Measurements from ENCODE around the gene OBSCN. TPM values are rescaled to one million over a fixed set of nuclear protein-coding genes. Genes with fewer than 3 reads are reported as not detected.

The OBSCN gene
- total RNA-seq, 2 donors from 2014 or later, result 14.5 to 34.9 TPM

DNA sequence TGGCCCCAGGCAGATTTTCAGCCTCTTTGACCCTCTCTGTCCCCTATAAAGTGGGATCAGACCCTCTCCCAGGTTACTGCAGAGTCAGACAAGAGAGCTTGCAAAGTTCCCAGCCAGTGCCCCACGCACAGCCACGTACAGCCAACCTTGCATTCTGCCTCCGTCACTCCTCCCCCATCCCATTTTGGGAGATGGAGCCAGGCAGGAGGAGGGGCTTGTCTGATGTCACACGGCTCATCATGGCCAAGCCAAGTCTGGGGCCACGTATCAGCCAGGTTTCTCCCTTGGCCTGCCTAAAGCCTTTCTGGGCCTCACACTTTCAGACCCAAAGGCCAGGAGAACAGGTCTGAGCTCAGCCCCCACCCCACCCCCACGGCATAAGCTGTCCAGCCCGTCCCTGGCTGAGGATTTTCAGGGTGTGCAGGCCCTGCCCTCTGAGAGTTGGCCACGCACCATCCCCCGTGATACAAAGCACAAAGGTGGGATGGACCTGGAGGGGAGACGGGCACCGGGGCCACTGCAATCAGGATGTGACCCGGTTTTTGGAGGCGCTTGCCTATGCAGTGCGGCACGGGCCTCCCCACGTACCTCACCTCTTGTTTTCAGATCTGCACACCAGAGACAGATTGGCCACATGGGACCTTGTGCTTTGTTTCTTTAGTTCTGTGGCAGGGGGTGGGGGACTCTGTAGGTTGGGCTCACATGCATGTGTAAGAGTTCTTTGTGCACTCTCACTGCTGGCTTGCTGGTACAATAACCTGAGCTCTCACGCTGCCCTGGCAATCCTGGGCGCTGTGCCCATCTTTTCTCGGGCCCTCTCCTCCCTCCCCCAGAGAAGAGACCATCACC is 151.1 kb downstream of the OBSCN start:
- Histone ChIP-seq H3K27me3 (no peaks in the 10 kb centered on the region), H3K4me3 (no peak overlapping the region), H3K4me1 (peaks cover 18% of the 10 kb centered on the region), H3K27ac (no peak overlapping the region), H3K36me3 (replicated peaks in 1 of 2; ENCODE audit: insufficient read depth in 1 of 2, low read depth in 2 of 2) (no peaks in the 10 kb centered on the region), H3K9me3 (no peaks in the 10 kb centered on the region)
- no peak for TF ChIP-seq POLR2A (IDR thresholded peaks at IDR 0.05)
- TF ChIP-seq, protein P1, sequence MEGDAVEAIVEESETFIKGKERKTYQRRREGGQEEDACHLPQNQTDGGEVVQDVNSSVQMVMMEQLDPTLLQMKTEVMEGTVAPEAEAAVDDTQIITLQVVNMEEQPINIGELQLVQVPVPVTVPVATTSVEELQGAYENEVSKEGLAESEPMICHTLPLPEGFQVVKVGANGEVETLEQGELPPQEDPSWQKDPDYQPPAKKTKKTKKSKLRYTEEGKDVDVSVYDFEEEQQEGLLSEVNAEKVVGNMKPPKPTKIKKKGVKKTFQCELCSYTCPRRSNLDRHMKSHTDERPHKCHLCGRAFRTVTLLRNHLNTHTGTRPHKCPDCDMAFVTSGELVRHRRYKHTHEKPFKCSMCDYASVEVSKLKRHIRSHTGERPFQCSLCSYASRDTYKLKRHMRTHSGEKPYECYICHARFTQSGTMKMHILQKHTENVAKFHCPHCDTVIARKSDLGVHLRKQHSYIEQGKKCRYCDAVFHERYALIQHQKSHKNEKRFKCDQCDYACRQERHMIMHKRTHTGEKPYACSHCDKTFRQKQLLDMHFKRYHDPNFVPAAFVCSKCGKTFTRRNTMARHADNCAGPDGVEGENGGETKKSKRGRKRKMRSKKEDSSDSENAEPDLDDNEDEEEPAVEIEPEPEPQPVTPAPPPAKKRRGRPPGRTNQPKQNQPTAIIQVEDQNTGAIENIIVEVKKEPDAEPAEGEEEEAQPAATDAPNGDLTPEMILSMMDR (IDR thresholded peaks at IDR 0.05), result no peak
- DNase-seq (no peak), ATAC-seq (no peak)
- WGBS, 2 donors, result 90 to 95% methylated on average over 7 to 19 of the region's 19 CpGs
- intact Hi-C loops (cut with DNase I), result no loop called here

DNA sequence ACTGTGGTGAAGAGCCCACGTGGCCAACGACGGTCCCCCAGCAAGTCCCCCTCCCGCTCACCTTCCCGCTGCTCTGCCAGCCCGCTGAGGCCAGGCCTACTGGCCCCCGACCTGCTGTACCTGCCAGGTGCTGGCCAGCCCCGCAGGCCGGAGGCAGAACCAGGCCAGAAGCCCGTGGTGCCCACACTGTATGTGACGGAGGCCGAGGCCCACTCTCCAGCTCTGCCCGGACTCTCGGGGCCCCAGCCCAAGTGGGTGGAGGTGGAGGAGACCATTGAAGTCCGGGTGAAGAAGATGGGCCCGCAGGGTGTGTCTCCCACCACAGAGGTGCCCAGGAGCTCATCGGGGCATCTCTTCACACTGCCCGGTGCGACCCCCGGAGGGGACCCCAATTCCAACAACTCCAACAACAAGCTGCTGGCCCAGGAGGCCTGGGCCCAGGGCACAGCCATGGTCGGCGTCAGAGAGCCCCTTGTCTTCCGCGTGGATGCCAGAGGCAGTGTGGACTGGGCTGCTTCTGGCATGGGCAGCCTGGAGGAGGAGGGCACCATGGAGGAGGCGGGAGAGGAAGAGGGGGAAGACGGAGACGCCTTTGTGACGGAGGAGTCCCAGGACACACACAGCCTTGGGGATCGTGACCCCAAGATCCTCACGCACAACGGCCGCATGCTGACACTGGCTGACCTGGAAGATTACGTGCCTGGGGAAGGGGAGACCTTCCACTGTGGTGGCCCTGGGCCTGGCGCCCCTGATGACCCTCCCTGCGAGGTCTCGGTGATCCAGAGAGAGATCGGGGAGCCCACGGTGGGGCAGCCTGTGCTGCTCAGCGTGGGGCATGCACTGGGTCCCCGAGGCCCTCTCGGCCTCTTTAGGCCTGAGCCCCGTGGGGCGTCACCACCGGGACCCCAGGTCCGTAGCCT is 152.0 kb downstream of the OBSCN start:
- peak overlapping the region in 3 of 4 donors; percentile 62 to 71 (median 62) for H3K27ac ChIP-seq
- intact Hi-C loops (cut with DNase I), result no loop called here
- ATAC-seq, result no peak
- WGBS, 2 donors, result 89% methylated on average over 39 to 41 of the region's 45 CpGs
- no peaks in the 10 kb centered on the region for H3K36me3 ChIP-seq (replicated peaks in 1 of 2; ENCODE audit: insufficient read depth in 1 of 2, low read depth in 2 of 2)
- peaks cover 18% of the 10 kb centered on the region for H3K4me1 ChIP-seq
- H3K9me3 ChIP-seq, result no peaks in the 10 kb centered on the region
- no peak overlapping the region for H3K4me3 ChIP-seq
- DNase-seq, result no peak
- TF ChIP-seq, protein P1 (IDR thresholded peaks at IDR 0.05), result no peak
- no peak for TF ChIP-seq POLR2A (IDR thresholded peaks at IDR 0.05)
- H3K27me3 ChIP-seq, result no peaks in the 10 kb centered on the region

DNA sequence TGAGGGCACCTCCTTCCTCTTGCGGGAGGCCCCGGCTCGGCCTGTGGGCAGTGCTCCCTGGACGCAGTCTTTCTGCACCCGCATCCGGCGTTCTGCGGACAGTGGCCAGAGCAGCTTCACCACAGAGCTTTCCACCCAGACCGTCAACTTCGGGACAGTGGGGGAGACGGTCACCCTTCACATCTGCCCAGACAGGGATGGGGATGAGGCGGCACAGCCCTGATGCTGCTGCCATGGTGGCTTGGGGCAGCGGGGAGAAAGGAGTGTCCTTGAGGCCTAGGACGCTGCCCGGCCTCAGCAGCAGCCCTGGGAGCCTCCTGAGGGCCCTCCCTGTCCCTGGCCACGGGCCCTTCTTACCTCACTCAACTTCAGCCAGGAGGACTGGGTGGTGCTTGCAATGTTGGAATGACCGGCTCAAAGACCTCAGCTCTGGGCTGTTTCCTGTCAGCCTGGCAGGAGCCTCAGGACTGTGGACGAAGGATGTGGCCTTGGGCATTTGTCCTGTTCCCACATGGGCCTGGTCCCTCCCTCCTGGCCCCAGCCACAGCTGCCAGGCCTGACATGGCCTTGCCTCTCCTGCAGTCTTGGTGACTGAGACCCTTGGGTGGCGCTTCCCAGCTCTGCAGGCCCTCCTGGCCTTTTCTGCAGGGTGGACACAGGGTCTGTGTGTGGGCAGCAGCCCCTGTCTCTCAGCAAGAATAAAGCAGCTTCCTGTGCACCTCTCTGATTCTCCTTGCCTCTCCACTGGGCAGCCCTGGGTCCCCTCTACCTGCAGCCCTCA is 152.9 kb downstream of the OBSCN start:
- intact Hi-C loops (cut with DNase I), result no loop called here
- ATAC-seq (peak; percentile 94), DNase-seq (peak; percentile 78 to 91 (median 90))
- Histone ChIP-seq H3K36me3 (replicated peaks in 1 of 2; ENCODE audit: insufficient read depth in 1 of 2, low read depth in 2 of 2) (no peaks in the 10 kb centered on the region), H3K9me3 (no peaks in the 10 kb centered on the region), H3K4me3 (no peak overlapping the region), H3K4me1 (peaks cover 18% of the 10 kb centered on the region), H3K27ac (peak overlapping the region; percentile 45 to 71 (median 62)), H3K27me3 (no peaks in the 10 kb centered on the region)
- WGBS, 2 donors, result 63% methylated on average over 19 of the region's 19 CpGs; no CpG with 5 or more reads in 1 of the 2 donors
- peak in 2 of 3 donors; percentile 27 to 28 for TF ChIP-seq POLR2A (IDR thresholded peaks at IDR 0.05)
- TF ChIP-seq, protein P1 (IDR thresholded peaks at IDR 0.05), result peak in 1 of 7 experiments; percentile 5

DNA sequence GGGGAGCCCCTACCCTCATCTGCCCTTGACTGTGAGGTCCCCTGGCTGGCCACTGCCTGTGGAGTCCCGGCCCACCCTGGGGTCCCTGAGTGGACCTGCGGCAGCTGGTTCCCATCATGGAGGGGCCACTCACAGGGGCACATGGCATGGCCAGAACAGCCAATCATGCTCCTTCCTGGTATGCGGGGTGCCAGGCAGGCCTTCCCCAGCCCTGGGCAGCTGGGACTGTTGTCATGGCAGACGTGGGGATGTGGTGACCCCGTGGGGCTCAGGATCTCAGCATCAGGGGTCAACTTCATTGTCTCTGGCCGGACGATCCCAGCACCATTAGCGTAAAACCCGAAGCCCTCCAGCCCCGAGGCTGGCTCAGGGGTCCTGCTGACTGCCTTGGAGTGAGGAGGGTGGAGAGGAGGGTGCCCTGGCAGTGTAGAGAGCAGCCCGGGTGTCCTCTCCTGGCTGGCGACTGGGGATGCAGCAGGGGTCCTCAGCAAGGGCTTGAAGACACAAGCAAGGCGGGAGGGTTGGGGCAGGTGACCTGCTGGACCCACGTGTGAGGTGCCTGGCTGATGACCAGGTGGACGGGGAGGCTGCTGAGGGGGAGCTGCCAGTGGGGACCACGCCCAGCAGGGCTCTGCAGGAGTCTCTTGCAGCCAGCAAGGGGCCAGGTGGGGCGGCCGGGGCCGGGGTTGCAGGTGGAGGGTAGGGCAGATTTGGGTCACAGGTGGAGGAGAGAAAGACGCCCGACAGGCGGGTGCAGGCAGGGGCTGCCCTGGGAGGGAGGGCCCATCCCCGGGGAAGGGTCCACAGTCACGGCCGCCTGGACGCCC is 153.7 kb downstream of the OBSCN start:
- Histone ChIP-seq H3K27me3 (no peaks in the 10 kb centered on the region), H3K27ac (peak overlapping the region; percentile 45 to 71 (median 62)), H3K4me1 (peaks cover 18% of the 10 kb centered on the region), H3K9me3 (no peaks in the 10 kb centered on the region), H3K4me3 (no peak overlapping the region), H3K36me3 (replicated peaks in 1 of 2; ENCODE audit: insufficient read depth in 1 of 2, low read depth in 2 of 2) (no peaks in the 10 kb centered on the region)
- no peak for TF ChIP-seq POLR2A (IDR thresholded peaks at IDR 0.05)
- TF ChIP-seq, protein P1 (IDR thresholded peaks at IDR 0.05), result no peak
- DNase-seq (no peak), ATAC-seq (no peak)
- 82 to 85% methylated on average over 18 to 23 of the region's 26 CpGs for WGBS, 2 donors
- intact Hi-C loops (cut with DNase I), result no loop called here
